HEK293 (cell line): ENCODE results near the gene PARD3B.

Source experiments
- CTCF ChIA-PET: fragments of 350-600 bp; formaldehyde crosslinking; extraction: SDS; loops from one replicate; lab custom pipeline; 2021; ENCODE audit warnings: antibody characterized with exemption; lab: Yijun Ruan, JAX
- POLR2A ChIA-PET: fragments of 300-600 bp; formaldehyde crosslinking; extraction: SDS; loops from one replicate; lab custom pipeline; 2020; ENCODE audit warnings: antibody characterized with exemption, inconsistent platforms; lab: Yijun Ruan, JAX
- H3K27ac ChIP-seq: fragments of 200-500 bp; sonication (Bioruptor generic); 2 replicates; pipeline ENCODE4 v1.5.1; 2014; ENCODE audit warnings: low read depth, low read length, control low read depth, inconsistent platforms; ENCODE audit errors: extremely low read depth
- H3K36me3 ChIP-seq, 2 experiments: fragments of 200-500 bp in 1 of 2; sonication (Bioruptor generic) in 1 of 2; 1 replicate in 1 of 2; 2 replicates in 1 of 2; pipeline ENCODE4 v1.5.1; 2014 to 2017; ENCODE audit warnings: inconsistent platforms in 2 of 2, low read length in 2 of 2; ENCODE audit not compliant: control insufficient read depth in 2 of 2, insufficient read depth in 1 of 2
- H3K4me1 ChIP-seq: fragments of 200-500 bp; sonication (Bioruptor generic); 2 replicates; pipeline ENCODE4 v1.5.1; 2014; ENCODE audit warnings: mild to moderate bottlenecking, low read length, inconsistent platforms; ENCODE audit not compliant: control insufficient read depth, insufficient read depth
- H3K4me3 ChIP-seq: 2 replicates; pipeline ENCODE4 v1.5.1; 2011; ENCODE audit warnings: low read depth, mild to moderate bottlenecking, control low read depth, low read length, moderate library complexity
- H3K9me3 ChIP-seq: fragments of 200-500 bp; sonication (Bioruptor generic); 2 replicates; pipeline ENCODE4 v1.5.1; 2014; ENCODE audit warnings: low read depth, low read length, inconsistent platforms; ENCODE audit not compliant: control insufficient read depth, insufficient read depth
- ZBTB1 ChIP-seq: fragments of 450-650 bp; formaldehyde crosslinking; IDR thresholded peaks from 2 replicates; pipeline ENCODE4 v1.5.1; 2016; ENCODE audit warnings: missing biosample characterization, missing genetic modification characterization
- ZIC2 ChIP-seq: fragments of 450-650 bp; formaldehyde crosslinking; IDR thresholded peaks from 2 replicates; pipeline ENCODE4 v1.5.1; 2016; ENCODE audit warnings: missing biosample characterization, missing genetic modification characterization
- ZNF133 ChIP-seq: fragments of 450-650 bp; formaldehyde crosslinking; IDR thresholded peaks from 2 replicates; pipeline ENCODE4 v1.5.1; 2016; ENCODE audit warnings: missing biosample characterization, missing genetic modification characterization
- ZNF16 ChIP-seq: fragments of 450-650 bp; formaldehyde crosslinking; IDR thresholded peaks from 2 replicates; pipeline ENCODE4 v1.5.1; 2016; ENCODE audit warnings: low read depth, missing biosample characterization, missing genetic modification characterization
- TF ChIP-seq, protein P1 (sequence below): fragments of 450-650 bp; formaldehyde crosslinking; IDR thresholded peaks from 2 replicates; pipeline ENCODE4 v1.5.1; 2016; ENCODE audit warnings: missing biosample characterization, missing genetic modification characterization
- TF ChIP-seq, protein P2 (sequence below): fragments of 450-650 bp; formaldehyde crosslinking; IDR thresholded peaks from 2 replicates; pipeline ENCODE4 v1.5.0; 2017; ENCODE audit warnings: missing biosample characterization, missing genetic modification characterization, borderline replicate concordance
- TF ChIP-seq, protein P3 (sequence below): fragments of 450-650 bp; formaldehyde crosslinking; IDR thresholded peaks from 2 replicates; pipeline ENCODE4 v1.5.1; 2017; ENCODE audit warnings: missing biosample characterization, missing genetic modification characterization
- TF ChIP-seq, protein P4 (sequence below): fragments of 450-650 bp; formaldehyde crosslinking; IDR thresholded peaks from 2 replicates; pipeline ENCODE4 v1.5.1; 2016; ENCODE audit warnings: missing biosample characterization, missing genetic modification characterization, borderline replicate concordance
- TF ChIP-seq, protein P5 (sequence below): fragments of 450-650 bp; formaldehyde crosslinking; IDR thresholded peaks from 2 replicates; pipeline ENCODE4 v1.5.1; 2017; ENCODE audit warnings: missing biosample characterization, missing genetic modification characterization

Gene PARD3B

DNA sequence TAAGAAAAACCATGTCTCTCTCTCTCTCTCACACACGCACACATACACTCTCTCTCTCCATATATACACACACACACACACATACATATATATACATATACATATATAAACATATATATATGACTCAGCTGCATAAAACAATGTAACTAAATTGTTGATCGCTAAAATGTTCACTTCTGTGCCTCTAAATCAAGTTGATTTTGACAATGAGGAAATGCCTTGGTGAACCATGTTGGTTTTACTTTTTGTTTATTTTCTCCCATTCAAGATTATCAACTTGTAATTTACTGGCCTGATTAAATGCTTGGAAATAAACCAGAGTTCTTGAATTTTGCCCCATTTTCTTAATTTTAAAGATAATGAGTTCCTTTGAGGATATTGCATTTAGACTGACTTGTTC is 500.4 kb downstream of the PARD3B start (continued):
- TF ChIP-seq, protein P1, sequence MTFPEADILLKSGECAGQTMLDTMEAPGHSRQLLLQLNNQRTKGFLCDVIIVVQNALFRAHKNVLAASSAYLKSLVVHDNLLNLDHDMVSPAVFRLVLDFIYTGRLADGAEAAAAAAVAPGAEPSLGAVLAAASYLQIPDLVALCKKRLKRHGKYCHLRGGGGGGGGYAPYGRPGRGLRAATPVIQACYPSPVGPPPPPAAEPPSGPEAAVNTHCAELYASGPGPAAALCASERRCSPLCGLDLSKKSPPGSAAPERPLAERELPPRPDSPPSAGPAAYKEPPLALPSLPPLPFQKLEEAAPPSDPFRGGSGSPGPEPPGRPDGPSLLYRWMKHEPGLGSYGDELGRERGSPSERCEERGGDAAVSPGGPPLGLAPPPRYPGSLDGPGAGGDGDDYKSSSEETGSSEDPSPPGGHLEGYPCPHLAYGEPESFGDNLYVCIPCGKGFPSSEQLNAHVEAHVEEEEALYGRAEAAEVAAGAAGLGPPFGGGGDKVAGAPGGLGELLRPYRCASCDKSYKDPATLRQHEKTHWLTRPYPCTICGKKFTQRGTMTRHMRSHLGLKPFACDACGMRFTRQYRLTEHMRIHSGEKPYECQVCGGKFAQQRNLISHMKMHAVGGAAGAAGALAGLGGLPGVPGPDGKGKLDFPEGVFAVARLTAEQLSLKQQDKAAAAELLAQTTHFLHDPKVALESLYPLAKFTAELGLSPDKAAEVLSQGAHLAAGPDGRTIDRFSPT: no peak
- TF ChIP-seq, protein P2, sequence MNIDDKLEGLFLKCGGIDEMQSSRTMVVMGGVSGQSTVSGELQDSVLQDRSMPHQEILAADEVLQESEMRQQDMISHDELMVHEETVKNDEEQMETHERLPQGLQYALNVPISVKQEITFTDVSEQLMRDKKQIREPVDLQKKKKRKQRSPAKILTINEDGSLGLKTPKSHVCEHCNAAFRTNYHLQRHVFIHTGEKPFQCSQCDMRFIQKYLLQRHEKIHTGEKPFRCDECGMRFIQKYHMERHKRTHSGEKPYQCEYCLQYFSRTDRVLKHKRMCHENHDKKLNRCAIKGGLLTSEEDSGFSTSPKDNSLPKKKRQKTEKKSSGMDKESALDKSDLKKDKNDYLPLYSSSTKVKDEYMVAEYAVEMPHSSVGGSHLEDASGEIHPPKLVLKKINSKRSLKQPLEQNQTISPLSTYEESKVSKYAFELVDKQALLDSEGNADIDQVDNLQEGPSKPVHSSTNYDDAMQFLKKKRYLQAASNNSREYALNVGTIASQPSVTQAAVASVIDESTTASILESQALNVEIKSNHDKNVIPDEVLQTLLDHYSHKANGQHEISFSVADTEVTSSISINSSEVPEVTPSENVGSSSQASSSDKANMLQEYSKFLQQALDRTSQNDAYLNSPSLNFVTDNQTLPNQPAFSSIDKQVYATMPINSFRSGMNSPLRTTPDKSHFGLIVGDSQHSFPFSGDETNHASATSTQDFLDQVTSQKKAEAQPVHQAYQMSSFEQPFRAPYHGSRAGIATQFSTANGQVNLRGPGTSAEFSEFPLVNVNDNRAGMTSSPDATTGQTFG (tag by site-specific recombination): no peak
- TF ChIP-seq, protein P3, sequence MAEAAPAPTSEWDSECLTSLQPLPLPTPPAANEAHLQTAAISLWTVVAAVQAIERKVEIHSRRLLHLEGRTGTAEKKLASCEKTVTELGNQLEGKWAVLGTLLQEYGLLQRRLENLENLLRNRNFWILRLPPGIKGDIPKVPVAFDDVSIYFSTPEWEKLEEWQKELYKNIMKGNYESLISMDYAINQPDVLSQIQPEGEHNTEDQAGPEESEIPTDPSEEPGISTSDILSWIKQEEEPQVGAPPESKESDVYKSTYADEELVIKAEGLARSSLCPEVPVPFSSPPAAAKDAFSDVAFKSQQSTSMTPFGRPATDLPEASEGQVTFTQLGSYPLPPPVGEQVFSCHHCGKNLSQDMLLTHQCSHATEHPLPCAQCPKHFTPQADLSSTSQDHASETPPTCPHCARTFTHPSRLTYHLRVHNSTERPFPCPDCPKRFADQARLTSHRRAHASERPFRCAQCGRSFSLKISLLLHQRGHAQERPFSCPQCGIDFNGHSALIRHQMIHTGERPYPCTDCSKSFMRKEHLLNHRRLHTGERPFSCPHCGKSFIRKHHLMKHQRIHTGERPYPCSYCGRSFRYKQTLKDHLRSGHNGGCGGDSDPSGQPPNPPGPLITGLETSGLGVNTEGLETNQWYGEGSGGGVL (tag by site-specific recombination): no peak
- TF ChIP-seq, protein P4, sequence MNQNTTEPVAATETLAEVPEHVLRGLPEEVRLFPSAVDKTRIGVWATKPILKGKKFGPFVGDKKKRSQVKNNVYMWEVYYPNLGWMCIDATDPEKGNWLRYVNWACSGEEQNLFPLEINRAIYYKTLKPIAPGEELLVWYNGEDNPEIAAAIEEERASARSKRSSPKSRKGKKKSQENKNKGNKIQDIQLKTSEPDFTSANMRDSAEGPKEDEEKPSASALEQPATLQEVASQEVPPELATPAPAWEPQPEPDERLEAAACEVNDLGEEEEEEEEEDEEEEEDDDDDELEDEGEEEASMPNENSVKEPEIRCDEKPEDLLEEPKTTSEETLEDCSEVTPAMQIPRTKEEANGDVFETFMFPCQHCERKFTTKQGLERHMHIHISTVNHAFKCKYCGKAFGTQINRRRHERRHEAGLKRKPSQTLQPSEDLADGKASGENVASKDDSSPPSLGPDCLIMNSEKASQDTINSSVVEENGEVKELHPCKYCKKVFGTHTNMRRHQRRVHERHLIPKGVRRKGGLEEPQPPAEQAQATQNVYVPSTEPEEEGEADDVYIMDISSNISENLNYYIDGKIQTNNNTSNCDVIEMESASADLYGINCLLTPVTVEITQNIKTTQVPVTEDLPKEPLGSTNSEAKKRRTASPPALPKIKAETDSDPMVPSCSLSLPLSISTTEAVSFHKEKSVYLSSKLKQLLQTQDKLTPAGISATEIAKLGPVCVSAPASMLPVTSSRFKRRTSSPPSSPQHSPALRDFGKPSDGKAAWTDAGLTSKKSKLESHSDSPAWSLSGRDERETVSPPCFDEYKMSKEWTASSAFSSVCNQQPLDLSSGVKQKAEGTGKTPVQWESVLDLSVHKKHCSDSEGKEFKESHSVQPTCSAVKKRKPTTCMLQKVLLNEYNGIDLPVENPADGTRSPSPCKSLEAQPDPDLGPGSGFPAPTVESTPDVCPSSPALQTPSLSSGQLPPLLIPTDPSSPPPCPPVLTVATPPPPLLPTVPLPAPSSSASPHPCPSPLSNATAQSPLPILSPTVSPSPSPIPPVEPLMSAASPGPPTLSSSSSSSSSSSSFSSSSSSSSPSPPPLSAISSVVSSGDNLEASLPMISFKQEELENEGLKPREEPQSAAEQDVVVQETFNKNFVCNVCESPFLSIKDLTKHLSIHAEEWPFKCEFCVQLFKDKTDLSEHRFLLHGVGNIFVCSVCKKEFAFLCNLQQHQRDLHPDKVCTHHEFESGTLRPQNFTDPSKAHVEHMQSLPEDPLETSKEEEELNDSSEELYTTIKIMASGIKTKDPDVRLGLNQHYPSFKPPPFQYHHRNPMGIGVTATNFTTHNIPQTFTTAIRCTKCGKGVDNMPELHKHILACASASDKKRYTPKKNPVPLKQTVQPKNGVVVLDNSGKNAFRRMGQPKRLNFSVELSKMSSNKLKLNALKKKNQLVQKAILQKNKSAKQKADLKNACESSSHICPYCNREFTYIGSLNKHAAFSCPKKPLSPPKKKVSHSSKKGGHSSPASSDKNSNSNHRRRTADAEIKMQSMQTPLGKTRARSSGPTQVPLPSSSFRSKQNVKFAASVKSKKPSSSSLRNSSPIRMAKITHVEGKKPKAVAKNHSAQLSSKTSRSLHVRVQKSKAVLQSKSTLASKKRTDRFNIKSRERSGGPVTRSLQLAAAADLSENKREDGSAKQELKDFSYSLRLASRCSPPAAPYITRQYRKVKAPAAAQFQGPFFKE (tag by site-specific recombination): no peak
- no peak for TF ChIP-seq ZBTB1 (tag by site-specific recombination)
- TF ChIP-seq ZNF16 (tag by site-specific recombination): no peak

DNA sequence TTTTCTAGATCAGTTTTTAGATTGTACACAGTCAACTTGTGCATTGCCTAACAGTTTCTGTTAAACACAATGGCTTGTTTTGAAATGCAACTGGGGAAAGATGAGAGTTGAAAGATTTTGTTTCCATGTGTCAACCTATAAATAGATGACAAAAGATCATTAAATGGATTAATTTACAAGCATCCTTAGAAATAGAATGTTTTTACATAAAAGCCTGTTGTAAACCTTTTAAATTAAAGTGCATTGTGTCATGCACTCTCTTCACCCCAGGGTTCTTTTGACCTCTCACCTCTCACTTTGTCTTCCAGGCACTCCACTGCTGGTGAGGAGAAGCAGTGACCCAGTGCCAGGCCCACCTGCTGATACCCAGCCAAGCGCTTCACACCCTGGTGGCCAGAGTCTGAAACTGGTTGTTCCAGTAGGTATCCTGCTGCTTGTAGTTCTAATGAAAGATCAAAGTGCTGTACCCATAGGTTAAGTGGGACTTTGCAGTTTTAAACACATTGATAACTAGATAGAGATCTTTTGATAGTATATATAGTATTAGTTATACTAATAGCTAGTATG is 502.1 kb downstream of the PARD3B start:
- H3K9me3 ChIP-seq: no peaks in the 10 kb centered on the region
- CTCF ChIA-PET: no interaction called here
- POLR2A ChIA-PET: no interaction called here
- no peak overlapping the region for H3K4me3 ChIP-seq
- TF ChIP-seq ZIC2 (tag by site-specific recombination) (peak; percentile 90), ZNF133 (no peak)
- TF ChIP-seq, protein P5, sequence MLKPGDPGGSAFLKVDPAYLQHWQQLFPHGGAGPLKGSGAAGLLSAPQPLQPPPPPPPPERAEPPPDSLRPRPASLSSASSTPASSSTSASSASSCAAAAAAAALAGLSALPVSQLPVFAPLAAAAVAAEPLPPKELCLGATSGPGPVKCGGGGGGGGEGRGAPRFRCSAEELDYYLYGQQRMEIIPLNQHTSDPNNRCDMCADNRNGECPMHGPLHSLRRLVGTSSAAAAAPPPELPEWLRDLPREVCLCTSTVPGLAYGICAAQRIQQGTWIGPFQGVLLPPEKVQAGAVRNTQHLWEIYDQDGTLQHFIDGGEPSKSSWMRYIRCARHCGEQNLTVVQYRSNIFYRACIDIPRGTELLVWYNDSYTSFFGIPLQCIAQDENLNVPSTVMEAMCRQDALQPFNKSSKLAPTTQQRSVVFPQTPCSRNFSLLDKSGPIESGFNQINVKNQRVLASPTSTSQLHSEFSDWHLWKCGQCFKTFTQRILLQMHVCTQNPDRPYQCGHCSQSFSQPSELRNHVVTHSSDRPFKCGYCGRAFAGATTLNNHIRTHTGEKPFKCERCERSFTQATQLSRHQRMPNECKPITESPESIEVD (tag by site-specific recombination): peak; percentile 40; the same call in 1 of the 2 replicates
- TF ChIP-seq, all 188 proteins: peak for 2
- no peak overlapping the region for H3K27ac ChIP-seq
- no peaks in the 10 kb centered on the region for H3K4me1 ChIP-seq
- no peaks in the 10 kb centered on the region for H3K36me3 ChIP-seq
